ENCODE measurements around the gene MAP2K5. TPM values are rescaled to one million over a fixed set of nuclear protein-coding genes. Genes with fewer than 3 reads are reported as not detected.

The MAP2K5 gene
- polyA plus RNA-seq, 3 donors, result 20.4 to 20.8 (median 20.6) TPM

GRCh38 chr15:67761343-67761742, 218.8 kb downstream of the MAP2K5 start:
- DNase-seq (ENCODE audit: extremely low read depth in 1 of 11, low read depth in 9 of 11, low spot score in 4 of 11), result no peak

GRCh38 chr15:67762610-67763368, 220.3 kb downstream of the MAP2K5 start:
- no peak for DNase-seq (ENCODE audit: extremely low read depth in 1 of 11, low read depth in 9 of 11, low spot score in 4 of 11)

GRCh38 chr15:67765701-67766100, 223.2 kb downstream of the MAP2K5 start:
- no peak for DNase-seq (ENCODE audit: extremely low read depth in 1 of 11, low read depth in 9 of 11, low spot score in 4 of 11)

- DNase-seq (ENCODE audit: extremely low read depth in 1 of 11, low read depth in 9 of 11, low spot score in 4 of 11), result no peak
These were observed 224.5 kb downstream of the MAP2K5 start for GRCh38 chr15:67766968-67767367.

- DNase-seq (ENCODE audit: extremely low read depth in 1 of 11, low read depth in 9 of 11, low spot score in 4 of 11), result no peak
These were observed 225.9 kb downstream of the MAP2K5 start for GRCh38 chr15:67768313-67768977.

- no peak for DNase-seq (ENCODE audit: extremely low read depth in 1 of 11, low read depth in 9 of 11, low spot score in 4 of 11)
These were observed 227.2 kb downstream of the MAP2K5 start for GRCh38 chr15:67769497-67770357.

GRCh38 chr15:67770358-67770628, 227.8 kb downstream of the MAP2K5 start:
- DNase-seq (ENCODE audit: extremely low read depth in 1 of 11, low read depth in 9 of 11, low spot score in 4 of 11), result no peak

- no peak for DNase-seq (ENCODE audit: extremely low read depth in 1 of 11, low read depth in 9 of 11, low spot score in 4 of 11)
These were observed 228.8 kb downstream of the MAP2K5 start for GRCh38 chr15:67771189-67771800.

GRCh38 chr15:67774626-67775025, 232.1 kb downstream of the MAP2K5 start:
- no peak for DNase-seq (ENCODE audit: extremely low read depth in 1 of 11, low read depth in 9 of 11, low spot score in 4 of 11)

- no peak for DNase-seq (ENCODE audit: extremely low read depth in 1 of 11, low read depth in 9 of 11, low spot score in 4 of 11)
These were observed 232.7 kb downstream of the MAP2K5 start for GRCh38 chr15:67775250-67775649.

- DNase-seq (ENCODE audit: extremely low read depth in 1 of 11, low read depth in 9 of 11, low spot score in 4 of 11), result no peak
These were observed 233.5 kb downstream of the MAP2K5 start for GRCh38 chr15:67775998-67776397.

- DNase-seq (ENCODE audit: extremely low read depth in 1 of 11, low read depth in 9 of 11, low spot score in 4 of 11), result no peak
These were observed 234.1 kb downstream of the MAP2K5 start for GRCh38 chr15:67776600-67776999.

- DNase-seq (ENCODE audit: extremely low read depth in 1 of 11, low read depth in 9 of 11, low spot score in 4 of 11), result no peak
These were observed 234.6 kb downstream of the MAP2K5 start for GRCh38 chr15:67777071-67777470.

- DNase-seq (ENCODE audit: extremely low read depth in 1 of 11, low read depth in 9 of 11, low spot score in 4 of 11), result no peak
These were observed 235.3 kb downstream of the MAP2K5 start for GRCh38 chr15:67777773-67778172.

GRCh38 chr15:67778968-67779548, 236.6 kb downstream of the MAP2K5 start:
- DNase-seq (ENCODE audit: extremely low read depth in 1 of 11, low read depth in 9 of 11, low spot score in 4 of 11), result no peak

GRCh38 chr15:67779549-67780111, 237.1 kb downstream of the MAP2K5 start:
- DNase-seq (ENCODE audit: extremely low read depth in 1 of 11, low read depth in 9 of 11, low spot score in 4 of 11), result no peak

- DNase-seq (ENCODE audit: extremely low read depth in 1 of 11, low read depth in 9 of 11, low spot score in 4 of 11), result no peak
These were observed 238.6 kb downstream of the MAP2K5 start for GRCh38 chr15:67781061-67781460.

GRCh38 chr15:67781907-67782690, 239.6 kb downstream of the MAP2K5 start:
- no peak for DNase-seq (ENCODE audit: extremely low read depth in 1 of 11, low read depth in 9 of 11, low spot score in 4 of 11)
